Measurements from ENCODE around the gene MYLK. TPM values are rescaled to one million over a fixed set of nuclear protein-coding genes. Genes with fewer than 3 reads are reported as not detected.

Gene MYLK, protein sequence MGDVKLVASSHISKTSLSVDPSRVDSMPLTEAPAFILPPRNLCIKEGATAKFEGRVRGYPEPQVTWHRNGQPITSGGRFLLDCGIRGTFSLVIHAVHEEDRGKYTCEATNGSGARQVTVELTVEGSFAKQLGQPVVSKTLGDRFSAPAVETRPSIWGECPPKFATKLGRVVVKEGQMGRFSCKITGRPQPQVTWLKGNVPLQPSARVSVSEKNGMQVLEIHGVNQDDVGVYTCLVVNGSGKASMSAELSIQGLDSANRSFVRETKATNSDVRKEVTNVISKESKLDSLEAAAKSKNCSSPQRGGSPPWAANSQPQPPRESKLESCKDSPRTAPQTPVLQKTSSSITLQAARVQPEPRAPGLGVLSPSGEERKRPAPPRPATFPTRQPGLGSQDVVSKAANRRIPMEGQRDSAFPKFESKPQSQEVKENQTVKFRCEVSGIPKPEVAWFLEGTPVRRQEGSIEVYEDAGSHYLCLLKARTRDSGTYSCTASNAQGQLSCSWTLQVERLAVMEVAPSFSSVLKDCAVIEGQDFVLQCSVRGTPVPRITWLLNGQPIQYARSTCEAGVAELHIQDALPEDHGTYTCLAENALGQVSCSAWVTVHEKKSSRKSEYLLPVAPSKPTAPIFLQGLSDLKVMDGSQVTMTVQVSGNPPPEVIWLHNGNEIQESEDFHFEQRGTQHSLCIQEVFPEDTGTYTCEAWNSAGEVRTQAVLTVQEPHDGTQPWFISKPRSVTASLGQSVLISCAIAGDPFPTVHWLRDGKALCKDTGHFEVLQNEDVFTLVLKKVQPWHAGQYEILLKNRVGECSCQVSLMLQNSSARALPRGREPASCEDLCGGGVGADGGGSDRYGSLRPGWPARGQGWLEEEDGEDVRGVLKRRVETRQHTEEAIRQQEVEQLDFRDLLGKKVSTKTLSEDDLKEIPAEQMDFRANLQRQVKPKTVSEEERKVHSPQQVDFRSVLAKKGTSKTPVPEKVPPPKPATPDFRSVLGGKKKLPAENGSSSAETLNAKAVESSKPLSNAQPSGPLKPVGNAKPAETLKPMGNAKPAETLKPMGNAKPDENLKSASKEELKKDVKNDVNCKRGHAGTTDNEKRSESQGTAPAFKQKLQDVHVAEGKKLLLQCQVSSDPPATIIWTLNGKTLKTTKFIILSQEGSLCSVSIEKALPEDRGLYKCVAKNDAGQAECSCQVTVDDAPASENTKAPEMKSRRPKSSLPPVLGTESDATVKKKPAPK (N-terminal part only)
- 19.9 and 20.1 TPM in 2 replicates for total RNA-seq
- long read RNA-seq, partial matches to known transcripts: 5 of 9 reads
- long read RNA-seq, other reads (novel, unspliced or antisense): 4 of 9 reads

DNA sequence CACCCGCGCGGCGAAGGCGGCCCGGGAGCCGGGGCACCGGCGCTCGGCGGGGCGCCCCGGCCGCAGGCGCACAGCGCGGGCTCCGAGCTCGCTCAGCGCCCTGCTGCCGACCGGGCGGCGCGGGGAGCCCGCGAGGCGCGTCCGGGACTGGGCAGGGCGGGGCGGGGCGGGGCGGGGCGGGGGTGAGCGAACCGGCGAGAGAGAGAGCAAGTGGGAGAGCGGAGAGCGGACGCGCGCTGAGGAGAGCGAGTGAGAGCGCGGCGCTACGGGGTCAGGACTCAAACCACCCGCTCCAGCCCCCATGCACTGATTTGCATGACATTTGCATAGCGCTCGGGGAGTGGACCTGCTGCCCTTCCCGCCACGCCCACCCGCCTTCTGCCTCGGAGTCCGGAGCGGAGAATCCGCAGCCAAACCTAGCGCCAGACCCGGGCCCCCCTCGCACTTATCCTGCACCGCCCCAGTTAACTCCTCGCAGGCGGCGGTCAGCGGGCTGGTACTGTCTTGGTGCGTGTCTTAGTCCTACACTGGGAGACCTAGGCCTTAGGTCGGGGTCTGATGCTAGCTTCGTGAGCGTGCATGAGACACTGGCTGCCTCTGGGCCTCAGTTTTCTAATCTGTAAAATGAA, at the start of gene MYLK:
Gene MYLK (minus strand): TSS at position 130 of the 629 bp plus-strand sequence. CDS start 90,491 bp downstream, outside the sequence.
- H3K27me3 Mint-ChIP-seq (ENCODE audit: low read depth): peaks cover 38% of the 10 kb centered on the region
- no peak within 1 kb of the TSS for H3K27ac Mint-ChIP-seq (ENCODE audit: unreplicated experiment)
- TF ChIP-seq, protein P1, sequence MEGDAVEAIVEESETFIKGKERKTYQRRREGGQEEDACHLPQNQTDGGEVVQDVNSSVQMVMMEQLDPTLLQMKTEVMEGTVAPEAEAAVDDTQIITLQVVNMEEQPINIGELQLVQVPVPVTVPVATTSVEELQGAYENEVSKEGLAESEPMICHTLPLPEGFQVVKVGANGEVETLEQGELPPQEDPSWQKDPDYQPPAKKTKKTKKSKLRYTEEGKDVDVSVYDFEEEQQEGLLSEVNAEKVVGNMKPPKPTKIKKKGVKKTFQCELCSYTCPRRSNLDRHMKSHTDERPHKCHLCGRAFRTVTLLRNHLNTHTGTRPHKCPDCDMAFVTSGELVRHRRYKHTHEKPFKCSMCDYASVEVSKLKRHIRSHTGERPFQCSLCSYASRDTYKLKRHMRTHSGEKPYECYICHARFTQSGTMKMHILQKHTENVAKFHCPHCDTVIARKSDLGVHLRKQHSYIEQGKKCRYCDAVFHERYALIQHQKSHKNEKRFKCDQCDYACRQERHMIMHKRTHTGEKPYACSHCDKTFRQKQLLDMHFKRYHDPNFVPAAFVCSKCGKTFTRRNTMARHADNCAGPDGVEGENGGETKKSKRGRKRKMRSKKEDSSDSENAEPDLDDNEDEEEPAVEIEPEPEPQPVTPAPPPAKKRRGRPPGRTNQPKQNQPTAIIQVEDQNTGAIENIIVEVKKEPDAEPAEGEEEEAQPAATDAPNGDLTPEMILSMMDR (conservative IDR thresholded peaks at IDR 0.05): no peak

DNA sequence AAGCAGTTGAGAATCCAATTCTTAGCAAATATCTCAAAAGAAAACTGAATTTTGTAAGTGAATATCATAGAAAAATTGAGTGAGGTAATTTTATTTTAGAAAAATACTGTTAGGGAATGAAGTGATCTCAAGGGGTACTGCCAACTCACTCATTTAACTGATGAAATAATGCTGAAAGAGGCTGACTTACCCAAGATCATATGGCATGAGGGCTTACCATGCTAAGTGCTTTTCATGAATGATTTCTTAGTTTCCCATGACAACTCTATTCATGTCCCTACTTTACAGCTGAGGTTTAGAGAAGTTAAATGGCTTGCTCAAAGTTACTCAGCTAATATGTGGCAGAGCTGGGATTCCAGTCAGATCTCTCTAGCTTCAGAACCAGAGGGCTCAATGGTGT, 46.3 kb upstream of the MYLK start:
- Mint-ChIP-seq H3K4me1 (no peaks in the 10 kb centered on the region), H3K36me3 (ENCODE audit: low read depth) (peaks cover 18% of the 10 kb centered on the region), H3K9me3 (no peaks in the 10 kb centered on the region), H3K27ac (ENCODE audit: unreplicated experiment) (no peak overlapping the region), H3K4me3 (no peak overlapping the region), H3K27me3 (ENCODE audit: low read depth) (no peaks in the 10 kb centered on the region)
- DNase-seq (ENCODE audit: low read depth, low spot score): no peak
- TF ChIP-seq, protein P1 (conservative IDR thresholded peaks at IDR 0.05): no peak

More for the DNA sequence above, at the start of gene MYLK:
- Mint-ChIP-seq H3K9me3 (peaks cover 10% of the 10 kb centered on the region), H3K4me1 (peaks cover 20% of the 10 kb centered on the region), H3K4me3 (peak within 1 kb of the TSS; percentile 92), H3K36me3 (ENCODE audit: low read depth) (no peaks in the 10 kb centered on the region)
- DNase-seq (ENCODE audit: low read depth, low spot score): peak; percentile 80

DNA sequence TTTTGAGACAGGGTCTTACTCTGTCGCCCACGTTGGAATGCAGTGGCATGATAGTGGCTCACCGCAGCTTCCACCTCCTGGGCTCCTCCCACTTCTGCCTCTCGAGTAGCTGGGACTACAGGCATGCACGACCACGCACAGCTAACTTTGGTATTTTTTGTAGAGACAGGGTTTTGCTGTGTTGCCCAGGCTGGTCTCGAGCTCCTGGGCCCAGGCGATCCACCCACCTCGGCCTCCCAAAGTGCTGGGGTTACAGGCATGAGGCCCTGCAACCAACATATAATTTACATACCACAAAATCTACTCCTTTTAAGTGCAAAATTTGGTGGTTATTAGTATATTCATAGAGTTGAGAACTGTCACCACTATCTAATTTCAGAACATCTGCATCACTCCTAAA, 45.2 kb upstream of the MYLK start:
- TF ChIP-seq, protein P1 (conservative IDR thresholded peaks at IDR 0.05): no peak
- Mint-ChIP-seq H3K27me3 (ENCODE audit: low read depth) (no peaks in the 10 kb centered on the region), H3K9me3 (peaks cover 6% of the 10 kb centered on the region), H3K36me3 (ENCODE audit: low read depth) (peaks cover 29% of the 10 kb centered on the region), H3K4me3 (no peak overlapping the region), H3K4me1 (no peaks in the 10 kb centered on the region), H3K27ac (ENCODE audit: unreplicated experiment) (no peak overlapping the region)
- no peak for DNase-seq (ENCODE audit: low read depth, low spot score)

DNA sequence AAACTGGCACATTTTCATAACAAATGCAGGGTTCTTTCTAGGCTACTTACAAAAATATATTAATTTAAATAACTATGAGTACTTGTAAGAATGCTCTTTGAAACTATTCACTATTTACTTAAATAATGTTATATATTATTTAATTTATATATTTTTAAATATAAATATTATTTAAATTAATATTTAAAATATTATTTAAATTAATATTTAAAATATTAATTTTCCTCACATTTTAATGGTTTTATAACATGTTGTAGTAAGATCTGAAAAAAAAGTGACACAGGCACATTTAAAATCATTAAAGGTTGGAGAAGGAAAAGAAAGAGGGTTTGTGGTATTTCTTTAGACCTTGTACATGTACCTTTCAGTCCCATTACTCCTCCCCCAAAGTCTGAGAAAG, 42.3 kb upstream of the MYLK start:
- H3K27ac Mint-ChIP-seq (ENCODE audit: unreplicated experiment): no peak overlapping the region
- no peaks in the 10 kb centered on the region for H3K4me1 Mint-ChIP-seq

More for the DNA sequence above, 42.3 kb upstream of the MYLK start:
- Mint-ChIP-seq H3K36me3 (ENCODE audit: low read depth) (peaks cover 50% of the 10 kb centered on the region), H3K4me3 (no peak overlapping the region), H3K9me3 (peaks cover 18% of the 10 kb centered on the region), H3K27me3 (ENCODE audit: low read depth) (no peaks in the 10 kb centered on the region)
- no peak for DNase-seq (ENCODE audit: low read depth, low spot score)
- TF ChIP-seq, protein P1 (conservative IDR thresholded peaks at IDR 0.05): no peak

All from neural crest cell (in vitro differentiated cells).